Prostate gland (tissue), 2 donors: ENCODE results near the gene TEN1.

Experiments used
- CTCF ChIP-seq, 4 experiments: fragments of 200-600 bp in 2 of 4; fragments of 450-650 bp in 2 of 4; sonication (generic) in 2 of 4; IDR thresholded peaks; 1 replicate in 3 of 4; 2 replicates in 1 of 4; pipeline ENCODE4 v1.5.1; 2016 to 2019; ENCODE audit warnings: antibody characterized with exemption in 4 of 4, mild to moderate bottlenecking in 2 of 4, moderate library complexity in 2 of 4
- POLR2A ChIP-seq: fragments of 450-650 bp; IDR thresholded peaks from one replicate; pipeline ENCODE4 v1.6.1; 2016; ENCODE audit warnings: antibody characterized with exemption, mild to moderate bottlenecking

GRCh38 chr17:76049836-76050537, 70.9 kb downstream of the TEN1 start:
- TF ChIP-seq CTCF (IDR thresholded peaks at IDR 0.05) (no peak), POLR2A (no peak)
